Colonic mucosa (tissue), 4 donors: ENCODE results near the gene C5orf22. TPM values are rescaled to one million over a fixed set of nuclear protein-coding genes. Genes with fewer than 3 reads are reported as not detected.

Source experiments
- DNase-seq: peaks from one replicate; pipeline ENCODE4 v3.0.0-alpha.2; 2020
- H3K27ac ChIP-seq: fragments of 200-600 bp; one replicate; pipeline ENCODE4 v1.8.0; 2021
- H3K27me3 ChIP-seq: fragments of 200-600 bp; one replicate; pipeline ENCODE4 v1.8.0; 2021
- H3K36me3 ChIP-seq: fragments of 200-600 bp; one replicate; pipeline ENCODE4 v1.8.0; 2021
- H3K4me1 ChIP-seq: fragments of 200-600 bp; one replicate; pipeline ENCODE4 v1.8.0; 2021; ENCODE audit warnings: mild to moderate bottlenecking
- H3K4me3 ChIP-seq: fragments of 200-600 bp; one replicate; pipeline ENCODE4 v1.8.0; 2021
- H3K9ac ChIP-seq, 2 donors: one replicate each; pipeline ENCODE4 v1.7.0; 2013; ENCODE audit warnings: control low read depth in 2 of 2, low read depth in 2 of 2, low read length in 2 of 2
- H3K9me3 ChIP-seq: fragments of 200-600 bp; one replicate; pipeline ENCODE4 v1.8.0; 2021
- CTCF ChIP-seq: fragments of 200-600 bp; IDR thresholded peaks from one replicate; pipeline ENCODE4 v1.8.0; 2022; ENCODE audit warnings: antibody characterized with exemption, mild to moderate bottlenecking
- intact Hi-C: fragments of 100-400 bp; cut with DNase I; formaldehyde crosslinking; loops from one replicate; pipeline ENCODE4 v1.14.1; 2022
- total RNA-seq, 2 donors: library from RNA; stranded (reverse); fragmentation: NEBNext Ultra II Directional in 1 of 2; extraction: Animal tissue kit (Norgen Biotek cat#: 25700) in 1 of 2; gene quantifications; one replicate each; pipeline ENCODE4 v1.2.1, GENCODE V29; 2021
- donor health status: healthy.
- donor health status: DM: no; HTN: no; CAD: no.
- donor health status: DM: no; HTN: no; CAD: no.

C5orf22 gene
- total RNA-seq = 10 to 100 TPM; 24.0 to 27.4 TPM

GRCh38 chr5:31531888-31532547 lies at the start of gene C5orf22, which contains the start of gene DROSHA:
Gene C5orf22, plus strand, starts transcription at chr5:31532301. Its CDS starts 92 bp downstream, at chr5:31532393.
Gene DROSHA, minus strand, starts transcription at chr5:31532093. Its CDS starts 3,034 bp downstream, at chr5:31529059.
- Histone ChIP-seq H3K27ac (peak within 1 kb of the TSS; percentile 81), H3K36me3 (peaks cover 9% of the 10 kb centered on the region), H3K4me1 (peaks cover 5% of the 10 kb centered on the region), H3K27me3 (no peaks in the 10 kb centered on the region), H3K9me3 (no peaks in the 10 kb centered on the region), H3K9ac (peak within 1 kb of the TSS; percentile 72 to 83), H3K4me3 (peak within 1 kb of the TSS; percentile 67)
- DNase-seq = peak; percentile 96
- TF ChIP-seq CTCF = no peak
- intact Hi-C loops = no loop called here

DNA sequence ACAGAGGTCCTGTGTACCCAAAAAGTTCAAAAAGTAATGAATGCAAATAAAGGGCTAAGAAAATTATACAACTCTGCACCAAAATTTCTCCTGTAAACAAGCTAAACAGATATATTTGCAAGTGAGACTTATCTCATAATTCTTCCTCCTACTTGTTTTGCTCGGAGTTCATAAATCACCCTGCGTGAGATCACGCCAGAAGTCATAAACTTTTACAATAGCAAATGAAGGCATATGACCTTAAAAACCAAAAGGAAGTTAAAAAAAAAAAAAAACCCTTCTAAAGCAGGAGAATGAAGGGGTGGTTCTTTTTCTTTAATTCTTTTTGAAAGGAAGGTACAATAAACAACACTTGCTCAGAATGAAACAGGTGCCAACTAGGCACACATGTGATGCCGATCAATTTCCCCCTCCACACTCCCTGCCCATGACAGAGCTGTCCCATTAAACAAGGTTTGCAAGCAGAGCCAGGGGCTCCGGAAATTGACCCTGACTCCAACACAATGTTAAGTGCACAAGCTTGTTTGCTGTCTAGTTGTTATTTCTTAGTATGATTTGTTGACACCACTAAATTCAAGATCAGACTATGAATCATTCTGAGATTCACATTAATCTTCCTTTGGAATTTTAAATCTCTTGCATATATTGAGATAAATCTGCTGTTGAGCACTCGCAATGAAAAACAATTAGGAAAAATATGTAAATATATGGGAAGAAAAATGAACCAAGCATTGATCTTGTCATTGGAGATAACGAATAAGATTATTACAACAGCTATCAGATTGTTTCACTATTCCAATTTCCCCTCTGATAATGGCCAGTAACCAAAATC lies 46.5 kb upstream of the C5orf22 start:
- H3K4me3 ChIP-seq = no peak overlapping the region
- TF ChIP-seq CTCF = no peak
- H3K36me3 ChIP-seq = no peaks in the 10 kb centered on the region
- no peaks in the 10 kb centered on the region for H3K4me1 ChIP-seq
- H3K9me3 ChIP-seq = no peaks in the 10 kb centered on the region
- intact Hi-C loops = no loop called here
- H3K9ac ChIP-seq = no peak overlapping the region
- H3K27ac ChIP-seq = peak overlapping the region; percentile 34
- H3K27me3 ChIP-seq = no peaks in the 10 kb centered on the region
- DNase-seq = peak; percentile 53

DNA sequence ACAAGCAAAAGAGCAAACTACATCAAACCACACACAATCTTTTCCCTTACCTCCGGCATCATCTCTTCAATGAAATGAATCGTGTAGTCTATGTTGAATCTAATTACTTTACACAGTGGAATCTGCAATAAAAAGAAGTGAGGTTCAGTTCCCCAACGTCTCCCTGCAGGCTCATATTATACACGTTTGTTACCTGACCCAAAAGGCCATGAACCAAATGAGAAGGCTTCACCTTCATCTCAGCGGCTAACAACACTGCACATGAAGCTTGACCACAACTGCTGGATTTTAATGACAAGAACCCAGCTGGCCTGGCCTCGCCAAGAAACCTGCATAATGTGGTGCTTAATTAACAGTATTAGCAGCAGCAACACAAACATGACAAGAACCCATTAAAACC lies 45.7 kb upstream of the C5orf22 start:
- Histone ChIP-seq H3K9me3 (no peaks in the 10 kb centered on the region), H3K9ac (no peak overlapping the region), H3K27ac (peak overlapping the region; percentile 34), H3K4me1 (no peaks in the 10 kb centered on the region), H3K4me3 (no peak overlapping the region), H3K27me3 (no peaks in the 10 kb centered on the region), H3K36me3 (no peaks in the 10 kb centered on the region)
- intact Hi-C loops = no loop called here
- TF ChIP-seq CTCF = no peak
- no peak for DNase-seq

GRCh38 chr5:31487506-31487905 lies 44.6 kb upstream of the C5orf22 start:
- intact Hi-C loops = no loop called here
- Histone ChIP-seq H3K4me1 (no peaks in the 10 kb centered on the region), H3K36me3 (no peaks in the 10 kb centered on the region), H3K9me3 (no peaks in the 10 kb centered on the region), H3K27ac (no peak overlapping the region), H3K27me3 (no peaks in the 10 kb centered on the region), H3K9ac (no peak overlapping the region), H3K4me3 (no peak overlapping the region)
- DNase-seq = no peak
- TF ChIP-seq CTCF = no peak

DNA sequence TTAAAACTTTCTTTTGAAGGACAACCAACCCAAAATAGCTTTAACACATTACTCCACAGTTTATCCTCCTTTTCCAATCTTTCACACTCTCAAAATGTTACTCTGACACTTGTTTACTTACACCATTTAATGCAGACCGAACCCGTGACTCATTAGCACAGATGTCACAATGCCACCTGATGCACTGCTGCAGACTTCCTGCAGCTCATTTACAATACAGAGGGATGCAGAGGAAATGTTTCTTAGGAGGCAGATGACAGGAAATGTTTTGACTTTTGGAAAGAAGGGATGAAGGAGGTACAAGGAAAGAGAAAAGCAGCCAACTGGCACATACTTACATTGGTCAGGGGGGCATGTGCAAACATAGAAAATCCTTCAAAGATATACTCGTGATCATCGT lies 39.2 kb upstream of the C5orf22 start:
- Histone ChIP-seq H3K27ac (no peak overlapping the region), H3K27me3 (no peaks in the 10 kb centered on the region), H3K9me3 (no peaks in the 10 kb centered on the region), H3K36me3 (peaks cover 4% of the 10 kb centered on the region), H3K4me1 (no peaks in the 10 kb centered on the region), H3K4me3 (no peak overlapping the region), H3K9ac (no peak overlapping the region)
- TF ChIP-seq CTCF = no peak
- intact Hi-C loops = no loop called here
- DNase-seq = no peak
